ENCODE measurements around the gene ARHGAP6. TPM values are rescaled to one million over a fixed set of nuclear protein-coding genes. Genes with fewer than 3 reads are reported as not detected.

Gene ARHGAP6
- total RNA-seq, 1 experiment from 2014 or later: 0.07 TPM

DNA sequence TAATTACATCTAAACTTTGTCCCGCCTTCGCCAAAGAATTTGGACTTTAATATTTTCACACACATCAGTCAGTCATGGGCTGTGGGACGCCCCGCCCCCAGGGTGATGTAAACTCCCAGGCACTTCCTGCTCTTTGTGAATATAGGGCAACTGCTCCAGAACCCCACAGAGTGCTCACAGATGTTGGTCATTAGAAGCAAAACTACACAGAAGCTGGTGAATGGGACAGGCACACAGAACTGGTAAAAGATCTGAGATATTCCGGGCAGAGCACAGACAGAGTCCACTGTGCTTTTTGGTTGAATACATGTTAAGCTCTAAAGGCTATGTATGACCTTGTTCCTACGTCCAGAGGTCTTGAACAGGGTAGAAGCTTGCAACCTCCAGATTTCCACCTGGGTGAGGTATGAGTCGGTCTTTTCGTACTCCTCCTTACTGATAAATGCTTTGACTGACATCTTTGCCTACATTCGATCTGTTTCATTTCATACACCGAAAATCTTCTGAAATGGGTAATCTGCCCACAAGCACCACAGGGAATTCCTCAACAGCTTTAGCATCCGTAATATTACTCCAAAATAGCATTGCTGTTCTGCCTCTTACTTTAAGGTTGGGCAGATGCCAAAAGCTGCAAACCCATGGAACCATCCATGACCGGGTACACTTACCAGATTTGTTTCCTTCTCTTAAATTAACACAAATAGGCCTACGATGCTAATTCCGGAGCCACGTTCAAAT, 227.9 kb downstream of the ARHGAP6 start:
- Histone ChIP-seq H3K23ac (ENCODE audit: insufficient read length, low read depth, low read length) (no peak overlapping the region), H3K4me1 (ENCODE audit: insufficient read depth, low read length) (no peaks in the 10 kb centered on the region), H4K8ac (replicated peaks; ENCODE audit: insufficient read length, low read depth, low read length) (no peak overlapping the region), H3T11ph (ENCODE audit: low read length) (no peak overlapping the region), H4K91ac (ENCODE audit: insufficient read length, low read depth, low read length) (no peak overlapping the region), H3K9ac (ENCODE audit: extremely low read depth, insufficient read length, low read length) (no peak overlapping the region), H2AFZ (ENCODE audit: low read length) (no peak overlapping the region), H3K4me2 (ENCODE audit: insufficient read depth, insufficient read length, low read length) (no peak overlapping the region), H4K5ac (ENCODE audit: insufficient read length, low read depth, low read length) (no peak overlapping the region), H4K20me1 (ENCODE audit: control insufficient read depth, insufficient read depth, insufficient read length) (no peaks in the 10 kb centered on the region), H3K18ac (ENCODE audit: insufficient read length, low read depth, low read length) (no peak overlapping the region), H3K14ac (ENCODE audit: insufficient read depth, low read length) (no peak overlapping the region), H3K23me2 (ENCODE audit: insufficient read length, low read depth, low read length, poor library complexity, severe bottlenecking) (no peaks in the 10 kb centered on the region), H3K9me3 (ENCODE audit: control insufficient read depth, low read depth, low read length) (no peaks in the 10 kb centered on the region), H2BK20ac (ENCODE audit: low read depth, low read length, poor library complexity, severe bottlenecking) (no peak overlapping the region), H2AK5ac (ENCODE audit: insufficient read length, low read length) (no peak overlapping the region), H3K4ac (ENCODE audit: low read depth, low read length) (no peak overlapping the region), H2BK12ac (ENCODE audit: insufficient read length, low read depth, low read length) (no peak overlapping the region), H2BK5ac (ENCODE audit: insufficient read length, low read length) (no peak overlapping the region), H2BK15ac (ENCODE audit: low read depth, low read length) (no peak overlapping the region), H3K27me3 (ENCODE audit: insufficient read depth, low read length) (no peaks in the 10 kb centered on the region), H3K79me2 (ENCODE audit: insufficient read depth, low read length) (no peaks in the 10 kb centered on the region), H3K56ac (ENCODE audit: insufficient read length, low read depth, low read length) (no peak overlapping the region), H3K79me1 (ENCODE audit: insufficient read depth, low read depth, low read length, poor library complexity, severe bottlenecking) (no peaks in the 10 kb centered on the region), H3K27ac (ENCODE audit: insufficient read length, low read depth, low read length) (no peak overlapping the region), H2BK120ac (ENCODE audit: low read depth, low read length, poor library complexity, severe bottlenecking) (no peak overlapping the region)
- H3K36me3 Mint-ChIP-seq (ENCODE audit: insufficient read depth in 1 of 3, low read depth in 3 of 3): peaks cover 0 to 3% (median 0%) of the 10 kb centered on the region in 3 experiments; a peak in 3 of 7 replicates
- peaks cover 5 to 8% of the 10 kb centered on the region in 2 experiments; a peak in 3 of 4 replicates for H3K4me1 Mint-ChIP-seq
- no peak overlapping the region for H3K4me3 Mint-ChIP-seq
- peaks cover 57 to 67% of the 10 kb centered on the region in 2 experiments for H3K9me3 Mint-ChIP-seq
- no peaks in the 10 kb centered on the region for H3K27me3 Mint-ChIP-seq (ENCODE audit: low read depth)
- no peak for DNase-seq
- no CpG with 5 or more reads among the region's 15 CpGs for WGBS (ENCODE audit: extremely low coverage, insufficient read length, low lambda C conversion rate)
- no peak overlapping the region for H3K27ac Mint-ChIP-seq
- TF ChIP-seq CTCF (conservative IDR thresholded peaks at IDR 0.05): no peak

Measured in H9 (cell line).